GM23338 (cell line): ENCODE results near the gene RCVRN.

Experiments used
- CTCF ChIP-seq, 2 experiments: fragments of 200-600 bp in 1 of 2; sonication (generic) in 1 of 2; conservative IDR thresholded peaks; 2 replicates each; pipeline versions ENCODE4 v1.5.1 to v1.6.1; 2016 to 2017; ENCODE audit warnings: antibody characterized with exemption in 2 of 2, low read depth in 2 of 2, mild to moderate bottlenecking in 2 of 2, moderate library complexity in 1 of 2
- ETS1 ChIP-seq: IDR thresholded peaks from 2 replicates; pipeline ENCODE4 v1.6.1; 2016; ENCODE audit warnings: antibody characterized with exemption
- EZH2 ChIP-seq: fragments of 200-600 bp; sonication (generic); IDR thresholded peaks from one replicate; pipeline ENCODE4 v1.8.0; 2017; ENCODE audit warnings: antibody characterized with exemption, mild to moderate bottlenecking, low read depth; ENCODE audit not compliant: unreplicated experiment
- POLR2AphosphoS5 ChIP-seq: IDR thresholded peaks from 2 replicates; pipeline ENCODE4 v1.6.1; 2016; ENCODE audit warnings: antibody characterized with exemption, low read depth
- STAT1 ChIP-seq: IDR thresholded peaks from one replicate; pipeline ENCODE4 v1.6.1; 2016; ENCODE audit warnings: antibody characterized with exemption; ENCODE audit not compliant: unreplicated experiment
- ZNF331 ChIP-seq: fragments of 250-450 bp; sonication (Bioruptor Pico); IDR thresholded peaks from 2 replicates; pipeline ENCODE4 v1.5.0; 2020; ENCODE audit warnings: low read depth, mild to moderate bottlenecking, moderate library complexity

GRCh38 chr17:9894231-9894630 lies 10.8 kb downstream of the RCVRN start:
- TF ChIP-seq CTCF (conservative IDR thresholded peaks at IDR 0.05; ENCODE audit: low read depth in 2 of 2) (no peak), EZH2 (no peak), ETS1 (no peak), POLR2AphosphoS5 (no peak), ZNF331 (CRISPR knock-in tag) (no peak), STAT1 (no peak)
